GM21423 (cell line): ENCODE measurements around the gene PTP4A2.
"Not testable (repeated sequence)": the region's sequence is repeated elsewhere in the genome, so short reads cannot be mapped to it uniquely, and the experiment has no call there.

Experiments used
- ATAC-seq: cut with Tn5 transposase; IDR thresholded peaks from one replicate; pipeline ENCODE4 v1.9.1; 2021; ENCODE audit warnings: mild to moderate bottlenecking, moderate library complexity; ENCODE audit not compliant: unreplicated experiment

Gene PTP4A2

DNA sequence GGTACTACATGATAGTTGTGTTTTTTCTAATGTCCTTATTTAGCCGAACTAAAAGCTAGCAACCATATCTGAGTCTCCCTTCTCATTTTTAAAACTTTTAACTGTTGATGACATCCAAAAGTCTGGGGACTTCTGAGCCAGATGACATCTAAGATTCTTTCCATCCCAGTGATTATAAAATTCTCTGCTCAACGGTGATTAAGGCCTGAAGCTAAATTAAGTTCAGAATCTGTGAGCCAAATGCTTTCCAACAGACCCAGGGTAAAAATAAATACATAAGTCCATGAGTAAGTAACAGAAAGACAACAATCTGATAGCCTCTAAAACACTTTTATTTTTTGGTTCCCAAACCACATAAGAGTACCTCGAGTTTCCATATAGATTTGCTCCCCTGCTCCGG is 13.1 kb upstream of the PTP4A2 start:
- ATAC-seq, result no peak

DNA sequence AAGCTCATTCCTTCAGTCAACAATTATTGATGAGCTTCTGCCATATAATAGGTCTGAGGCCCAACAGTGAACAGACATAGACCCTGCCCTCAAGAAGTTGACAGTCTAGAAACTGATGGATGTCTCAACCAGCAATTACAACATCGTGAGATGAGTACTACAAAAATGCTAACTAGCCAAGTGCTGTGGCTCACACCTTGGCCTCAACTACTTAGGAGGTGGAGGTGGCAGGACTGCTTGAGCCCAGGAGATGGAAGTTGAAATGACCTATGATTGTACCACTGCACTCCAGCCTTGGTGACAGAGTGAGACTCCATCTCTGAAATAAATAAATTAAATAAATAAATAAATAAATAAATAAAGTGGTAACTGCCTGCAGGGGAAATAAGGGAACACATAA is 11.7 kb upstream of the PTP4A2 start:
- ATAC-seq, result no peak

DNA sequence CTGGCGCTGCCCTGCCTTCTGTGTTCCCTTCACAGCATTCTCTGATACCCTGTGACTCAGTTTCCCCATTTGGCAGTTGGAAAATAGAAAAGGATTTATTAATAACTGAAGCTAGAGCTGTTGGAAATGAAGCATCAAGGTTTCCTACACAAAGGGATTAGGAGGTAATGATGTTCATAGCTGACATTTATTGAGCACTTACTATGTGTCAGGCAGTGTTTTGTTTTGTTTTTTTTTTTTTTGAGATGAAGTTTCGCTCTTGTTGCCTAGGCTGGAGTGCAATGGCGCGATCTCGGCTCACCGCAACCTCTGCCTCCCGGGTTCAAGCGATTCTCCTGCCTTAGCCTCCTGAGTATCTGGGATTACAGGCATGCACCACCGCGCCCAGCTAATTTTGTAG is 7.5 kb upstream of the PTP4A2 start:
- not testable (repeated sequence) for ATAC-seq

DNA sequence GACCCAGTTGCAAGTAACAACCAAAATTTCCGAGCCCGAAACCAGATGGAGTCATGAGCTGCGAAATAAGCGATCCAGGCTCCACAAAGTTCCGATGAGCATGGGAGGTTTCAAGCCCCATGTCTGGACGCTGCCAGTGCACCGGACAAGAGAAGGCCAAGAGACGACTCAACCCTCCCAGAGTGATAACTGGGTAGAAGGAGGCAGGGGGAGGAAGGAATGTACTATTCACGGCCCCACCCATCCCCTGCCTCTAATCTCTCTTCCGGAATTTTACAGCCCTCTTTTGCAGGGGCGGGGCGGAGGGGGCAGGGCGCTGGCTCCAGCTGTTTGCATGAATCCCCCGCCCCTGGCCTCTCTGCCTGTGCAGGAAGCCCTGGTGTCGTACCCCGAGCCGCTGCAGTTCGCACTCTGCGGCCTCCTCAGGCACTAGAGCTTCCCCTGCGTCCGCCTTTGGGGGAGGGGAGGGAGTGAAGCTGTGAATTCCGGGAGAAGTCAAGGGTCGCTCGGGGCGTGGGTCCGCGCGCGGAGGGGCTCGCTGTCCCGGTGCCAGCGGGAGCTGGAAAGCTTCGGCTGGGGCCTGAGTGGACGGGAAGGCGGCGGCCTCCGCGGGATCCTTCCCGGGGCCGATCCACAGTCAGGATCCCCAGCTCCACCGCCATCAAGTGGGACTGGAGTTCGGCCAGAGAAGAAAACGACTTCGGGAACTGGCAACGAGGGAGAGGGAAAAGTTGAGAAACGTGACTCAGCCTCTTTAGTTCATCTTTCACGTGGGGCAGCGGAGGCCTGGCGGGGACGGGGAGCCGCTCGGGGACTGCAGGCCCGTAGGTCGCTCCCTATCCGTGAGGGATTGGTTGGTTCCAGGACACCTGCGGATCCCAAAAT is 6.3 kb upstream of the PTP4A2 start:
- ATAC-seq, result peak; percentile 70

DNA sequence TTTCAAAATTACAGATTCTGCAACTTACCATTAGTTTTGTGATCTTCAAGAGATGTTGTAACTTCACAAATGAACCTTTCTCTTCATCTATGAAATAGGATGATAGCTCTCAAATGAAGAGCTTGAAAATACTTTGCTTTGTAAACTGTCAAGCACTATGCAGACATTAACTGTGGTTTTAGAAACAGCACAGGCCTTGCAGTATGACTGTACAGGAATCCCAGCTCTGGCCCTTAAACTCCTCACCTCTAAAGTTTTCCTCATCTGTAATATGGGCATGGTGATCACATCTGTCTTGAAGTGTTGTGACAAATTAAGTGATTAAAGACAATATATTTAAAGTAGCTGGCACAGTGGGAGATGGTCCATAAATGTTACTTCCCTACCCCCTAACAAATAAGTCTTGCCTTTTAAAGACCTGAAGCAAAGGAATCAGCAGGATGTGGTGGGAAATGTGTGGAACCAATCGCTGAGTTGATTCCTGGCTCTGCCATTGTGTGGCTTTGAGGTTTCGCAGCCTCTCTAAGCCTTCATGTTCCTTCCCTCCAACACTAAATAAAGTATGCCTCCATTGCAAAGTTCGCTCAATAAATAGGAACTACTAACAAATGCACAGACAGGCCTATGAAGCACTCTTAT is 5.5 kb upstream of the PTP4A2 start:
- ATAC-seq, result peak; percentile 20

DNA sequence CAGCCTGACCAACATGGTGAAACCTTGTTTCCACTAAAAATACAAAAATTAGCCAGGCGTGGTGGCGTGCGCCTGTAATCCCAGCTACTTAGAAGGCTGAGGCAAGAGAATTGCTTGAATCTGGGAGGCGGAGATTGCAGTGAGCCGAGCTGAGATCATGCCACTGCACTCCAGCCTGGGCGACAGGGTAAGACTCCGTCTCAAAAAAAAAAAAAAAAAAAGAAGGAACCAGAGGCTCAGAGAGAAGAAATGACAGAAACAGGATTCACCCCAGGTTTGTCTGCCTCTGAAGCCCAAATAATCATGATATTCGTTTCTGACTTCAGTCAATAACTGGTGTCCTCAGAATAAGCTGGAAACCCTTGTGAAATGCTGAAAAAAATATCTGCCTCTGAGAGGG is 3.9 kb upstream of the PTP4A2 start:
- ATAC-seq, result not testable (repeated sequence)

DNA sequence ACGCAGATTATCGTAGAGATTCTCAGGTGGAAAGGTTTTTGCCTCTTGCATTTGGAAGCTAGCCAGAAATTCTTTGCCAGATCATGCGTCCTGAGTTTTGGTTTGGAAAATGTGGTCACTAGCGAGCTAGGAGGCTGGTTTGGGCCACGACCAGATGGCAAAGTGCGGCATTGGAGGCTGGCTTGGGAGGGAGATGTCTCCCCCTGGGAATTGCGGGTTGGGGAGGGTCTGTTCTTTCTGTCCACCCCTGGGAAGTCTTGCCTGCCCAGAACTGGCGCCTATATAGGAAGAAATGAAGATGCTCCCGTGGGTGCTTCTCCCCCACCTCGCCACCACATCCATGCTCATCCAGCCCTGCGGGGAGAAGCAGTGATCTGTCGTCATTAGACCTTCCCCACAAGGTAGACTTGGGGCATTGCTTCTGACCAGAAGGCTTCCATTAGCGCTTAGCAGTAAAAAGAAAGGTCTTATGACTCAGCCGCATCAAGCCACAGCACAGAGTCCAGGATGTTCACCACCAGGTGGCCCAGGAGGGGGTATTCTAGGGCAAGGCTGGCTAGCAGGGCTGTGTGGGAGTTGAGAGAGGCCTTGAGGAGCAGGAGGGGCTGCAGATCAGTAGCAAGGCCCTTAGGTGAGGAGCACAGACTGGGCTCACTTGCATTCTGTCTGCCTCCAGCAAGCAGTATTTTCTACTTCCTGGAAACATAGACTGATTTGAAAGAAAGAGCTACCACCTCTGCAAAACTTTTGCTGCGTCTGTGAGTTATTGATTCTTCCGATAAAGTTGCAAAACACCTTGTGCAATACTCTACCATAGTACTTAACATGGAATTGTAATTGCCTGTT is 1.5 kb upstream of the PTP4A2 start:
- peak; percentile 21 for ATAC-seq

DNA sequence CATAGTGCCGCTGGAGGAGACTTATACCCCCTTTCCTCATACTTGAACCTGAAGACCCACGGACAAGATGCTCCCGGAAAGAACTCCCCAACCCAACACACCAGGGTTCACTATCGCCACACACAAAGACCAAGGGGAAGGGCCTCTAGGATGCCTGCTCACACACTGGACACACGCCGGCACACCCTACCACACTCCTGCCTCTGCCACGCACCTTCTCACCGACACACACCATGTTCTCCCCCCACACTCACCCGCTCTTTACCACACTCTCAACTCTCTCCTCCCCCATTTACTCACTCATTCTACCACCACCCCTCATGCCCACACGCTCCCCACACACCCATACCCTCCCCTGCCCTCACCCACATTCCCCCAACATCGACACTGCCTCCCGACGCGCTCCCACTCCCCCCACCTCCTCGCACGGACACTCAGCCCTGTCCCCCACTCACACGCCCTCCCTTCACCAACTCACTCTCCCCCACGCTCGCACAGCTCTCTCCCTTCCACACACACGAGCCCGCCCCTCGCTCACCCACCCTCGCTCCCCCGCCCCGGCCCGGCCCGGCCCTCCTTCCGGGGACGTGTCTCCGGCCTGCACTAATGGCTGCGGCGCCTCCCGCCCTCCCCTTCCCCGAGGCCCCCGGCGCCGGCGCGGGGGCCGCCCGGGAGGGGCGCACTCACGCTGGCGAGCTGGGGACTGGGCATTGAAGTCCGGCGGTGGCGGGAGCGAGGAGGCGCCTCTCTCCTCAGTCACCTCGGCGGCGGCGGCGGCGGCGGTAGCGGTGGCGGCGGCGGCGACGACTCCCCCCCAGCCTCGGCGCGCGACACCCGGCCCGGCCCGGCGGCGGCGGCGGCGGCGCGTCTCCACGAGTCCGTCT is 626 bp downstream of the PTP4A2 start:
- peak; percentile 22 for ATAC-seq

DNA sequence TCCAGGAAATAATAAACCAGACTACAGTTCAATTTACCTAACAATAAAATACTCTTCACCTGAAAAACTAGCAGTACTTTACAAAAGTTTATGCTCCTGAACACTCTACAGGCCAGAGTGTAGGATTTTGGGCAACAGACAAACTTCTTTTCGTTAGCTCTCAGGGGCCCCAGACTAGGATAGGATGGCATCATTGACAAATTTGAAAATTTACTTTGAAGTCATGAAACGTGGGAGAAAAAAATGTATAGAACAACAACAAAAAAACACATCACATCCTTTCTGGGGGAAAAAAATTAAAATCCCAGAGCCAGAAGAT is 1.2 kb downstream of the PTP4A2 start:
- no peak for ATAC-seq

DNA sequence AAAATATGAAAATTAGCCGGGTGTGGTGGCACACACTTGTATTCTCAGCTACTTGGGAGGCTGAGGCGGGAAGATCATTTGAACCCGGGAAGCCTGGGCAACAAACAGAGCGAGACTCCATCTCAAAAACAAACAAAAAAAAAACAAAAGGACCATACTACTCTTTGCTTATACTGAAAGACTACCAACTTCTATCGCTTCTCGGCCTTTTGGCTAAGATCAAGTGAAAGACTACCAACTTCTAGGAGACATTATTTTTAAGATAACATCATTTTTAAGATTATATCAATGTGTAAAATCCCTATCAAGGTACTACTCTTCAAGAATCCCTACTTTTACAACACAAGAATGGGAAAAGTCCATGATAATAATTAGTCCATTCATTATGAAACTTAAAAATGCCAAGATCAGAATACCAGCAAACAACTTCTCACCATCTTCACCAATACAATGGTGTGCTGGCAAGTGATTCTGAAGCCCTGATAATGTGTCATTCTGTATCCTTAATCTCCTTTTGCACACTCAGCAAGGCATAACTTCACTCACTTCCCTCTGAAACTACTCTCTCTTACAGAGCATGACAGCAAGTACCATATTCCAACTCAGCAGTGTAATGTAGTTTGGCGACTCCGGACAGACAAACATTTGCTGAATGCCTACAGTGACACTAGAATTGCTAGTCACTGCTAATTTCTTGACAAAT is 1.7 kb downstream of the PTP4A2 start:
- ATAC-seq, result no peak

DNA sequence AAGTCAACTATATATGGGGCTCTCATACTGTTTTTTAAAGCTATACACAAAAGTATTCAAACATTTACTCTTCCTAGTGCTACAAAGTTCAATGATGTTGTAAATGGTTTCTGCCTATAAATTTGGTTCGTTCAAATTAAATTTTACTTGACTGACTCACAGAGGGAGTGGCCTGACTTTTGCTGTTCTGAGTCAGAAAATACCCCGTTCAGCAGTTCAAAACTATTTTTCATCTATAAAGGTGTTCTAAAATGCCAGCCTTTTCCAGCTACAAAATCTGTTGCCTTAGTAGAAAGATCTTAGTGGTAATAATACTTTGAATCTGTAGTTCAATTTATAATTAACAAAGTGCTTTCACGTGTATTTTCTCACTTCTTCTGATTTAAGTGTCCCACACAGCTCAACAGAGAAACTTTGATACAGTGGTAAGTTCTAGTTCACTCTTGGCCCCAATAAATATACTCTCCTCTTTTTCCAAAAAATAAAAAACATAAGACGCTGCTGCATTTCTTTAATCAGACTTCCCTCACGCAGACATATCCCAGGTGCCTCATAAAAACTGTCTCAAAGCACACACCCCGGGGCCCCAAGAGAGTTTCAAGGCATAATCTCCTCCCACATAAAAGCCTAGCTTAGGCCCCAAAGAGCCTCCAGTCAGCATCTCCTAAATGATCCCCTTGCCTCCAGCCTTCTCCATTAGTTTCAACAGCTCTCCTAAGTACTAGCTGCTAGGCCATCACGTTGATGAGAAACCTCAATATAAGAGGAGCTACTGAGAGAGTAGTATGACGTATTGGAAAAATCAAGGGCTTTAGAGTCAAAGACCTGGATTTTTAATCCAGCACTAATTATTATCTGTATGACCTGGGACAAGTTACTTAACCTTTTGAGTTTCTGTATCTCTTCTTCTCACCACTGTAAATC is 3.2 kb downstream of the PTP4A2 start:
- ATAC-seq, result no peak

DNA sequence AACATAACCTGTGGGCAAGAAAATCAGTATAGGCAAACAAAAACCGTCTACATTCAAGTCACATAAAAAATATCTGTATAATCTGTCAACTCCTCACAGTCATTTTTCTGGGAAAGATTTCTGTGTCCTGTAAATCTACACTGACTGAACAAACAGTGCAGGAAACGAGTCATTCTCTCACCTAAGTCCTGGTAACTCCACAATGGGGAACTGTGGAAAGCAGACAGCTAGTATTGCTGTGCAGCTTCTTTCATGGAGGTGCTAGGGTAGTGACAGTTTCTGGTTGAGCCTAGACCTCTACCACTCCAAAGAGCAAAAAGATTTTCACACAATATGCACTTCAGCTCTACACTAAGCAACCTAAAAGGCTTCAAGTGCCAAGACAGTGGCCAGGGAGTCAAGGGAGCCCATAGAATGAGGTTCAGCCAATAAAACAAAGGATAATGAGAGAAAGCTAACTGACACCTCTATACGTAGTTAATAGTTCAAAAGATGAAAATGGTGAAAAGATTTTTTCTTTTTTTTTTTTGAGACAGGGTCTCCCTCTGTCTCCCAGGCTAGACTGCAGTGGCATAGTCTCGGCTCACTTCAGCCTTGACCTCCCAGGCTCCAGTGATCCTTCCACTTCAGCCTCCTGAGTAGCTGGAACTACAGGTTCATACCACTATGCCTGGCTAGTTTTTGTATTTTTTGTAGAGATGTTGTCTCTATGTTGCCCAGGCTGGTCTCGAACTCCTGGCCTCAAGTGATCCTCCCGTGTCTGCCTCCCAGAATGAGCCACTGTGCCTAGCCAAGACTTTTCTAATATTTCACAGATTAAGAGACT is 5.5 kb downstream of the PTP4A2 start:
- no peak for ATAC-seq

DNA sequence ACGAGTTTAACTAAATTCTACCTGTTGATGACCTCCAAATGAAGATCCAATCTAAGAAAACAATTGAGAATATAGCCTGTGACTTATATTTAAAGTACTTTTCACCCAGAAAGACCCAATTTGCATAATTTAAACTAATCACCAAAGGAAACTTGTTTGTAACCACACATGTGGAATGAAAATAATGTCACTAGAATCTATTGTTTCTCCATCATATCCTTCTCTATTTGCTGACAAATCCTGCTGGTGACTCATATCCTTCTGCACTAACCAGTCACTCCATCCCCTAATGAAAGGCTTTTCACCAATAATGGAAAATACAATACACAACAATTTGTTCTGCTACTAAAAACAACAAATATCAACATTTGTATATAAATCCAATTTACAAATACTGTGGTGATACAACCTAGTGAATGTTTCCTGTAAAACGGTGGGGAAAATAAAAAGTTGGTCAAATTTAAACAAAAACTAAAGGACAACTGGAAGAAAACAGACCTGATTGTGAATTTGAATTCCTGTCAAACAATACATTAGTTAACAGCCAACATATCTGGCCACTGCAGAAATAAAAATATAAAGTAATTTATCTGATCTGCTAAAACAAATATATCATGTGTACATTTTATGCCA is 6.5 kb downstream of the PTP4A2 start:
- no peak for ATAC-seq

DNA sequence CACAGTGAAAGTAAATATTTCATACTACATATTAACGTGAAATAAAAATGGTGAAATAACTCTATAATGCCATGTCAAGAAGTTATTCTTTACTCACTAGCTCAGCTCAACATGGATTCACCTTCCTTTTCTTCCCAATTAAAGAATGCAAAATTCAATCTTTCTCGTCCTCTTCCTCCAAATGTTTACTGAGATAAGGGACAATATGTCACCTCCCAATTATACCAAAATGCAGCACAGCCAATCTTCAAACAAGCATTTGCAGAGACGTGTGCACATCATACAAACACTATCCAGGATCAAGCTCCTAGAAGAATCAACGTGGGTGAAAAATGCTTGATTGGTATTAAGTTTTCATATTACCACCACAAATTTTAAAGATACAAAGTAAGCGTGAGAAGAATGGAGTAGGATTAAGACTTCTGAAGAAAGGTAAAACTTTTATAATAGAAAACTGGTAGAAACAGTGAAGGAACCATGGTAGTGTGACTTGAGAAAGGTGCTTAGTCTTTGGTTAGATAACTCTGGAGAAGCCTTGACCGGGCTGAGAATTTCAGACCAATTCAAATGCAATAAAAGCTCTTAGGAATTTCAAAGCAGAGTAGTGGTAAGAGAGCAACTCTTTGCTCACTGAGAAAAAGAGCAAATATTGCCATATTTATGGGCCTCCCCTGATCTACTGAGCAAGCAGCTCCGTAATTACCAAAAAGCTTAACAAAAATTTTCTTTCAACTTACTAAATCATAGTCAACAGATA is 7.2 kb downstream of the PTP4A2 start:
- no peak for ATAC-seq

DNA sequence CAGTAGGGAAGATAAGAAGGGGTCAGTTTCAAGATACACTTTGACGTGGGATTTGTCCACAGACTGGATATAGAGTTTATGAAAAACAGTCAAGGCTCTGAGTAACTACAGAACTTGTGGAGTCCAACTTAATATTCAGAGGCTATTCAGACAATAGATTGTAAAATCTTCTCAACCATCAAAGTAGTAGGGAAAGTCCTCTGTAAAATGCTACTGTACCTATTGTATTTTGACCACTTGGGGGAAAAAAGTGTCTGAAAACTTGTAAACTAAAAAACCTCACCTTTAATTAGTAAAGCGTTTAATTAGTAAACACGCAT is 10.5 kb downstream of the PTP4A2 start:
- no peak for ATAC-seq

DNA sequence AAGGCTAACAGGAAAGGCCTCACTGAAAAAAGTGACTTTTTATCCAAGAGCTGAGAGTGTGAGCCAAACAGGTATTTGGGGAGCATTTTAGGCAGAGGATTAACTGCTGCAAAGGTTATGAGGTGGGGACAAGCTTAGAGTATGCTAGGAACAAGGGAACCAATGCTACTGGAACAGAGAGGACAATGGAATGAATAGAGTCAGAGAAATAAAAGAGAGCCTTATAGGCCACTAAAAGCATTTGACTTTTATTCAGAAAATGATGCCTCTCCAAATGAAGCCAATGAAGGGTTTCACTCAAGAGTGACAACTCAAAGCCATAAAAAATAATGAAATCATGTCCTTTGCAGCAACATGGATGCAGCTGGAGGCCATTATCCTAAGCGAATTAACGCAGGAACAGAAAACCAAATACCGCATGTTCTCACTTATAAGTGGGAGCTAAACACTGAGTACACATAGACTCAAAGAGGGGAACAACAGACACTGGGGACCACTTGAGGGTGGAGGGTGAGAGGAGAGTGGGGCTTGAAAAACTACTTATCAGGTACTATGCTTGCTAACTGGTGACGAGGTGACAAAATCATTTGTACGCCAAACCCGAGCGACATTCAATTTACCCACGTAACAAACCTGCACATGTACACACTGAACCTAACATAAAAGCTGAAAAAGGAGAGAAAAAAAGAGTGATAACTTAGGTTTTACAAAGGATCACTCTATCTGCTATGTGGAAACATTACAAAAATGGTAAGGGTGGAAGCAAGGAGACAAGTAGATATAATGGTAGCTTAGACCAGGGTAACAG is 11.1 kb downstream of the PTP4A2 start:
- no peak for ATAC-seq
